HL-60 (cell line): Measurements from ENCODE around the gene DGAT2L6.

Experiments
- DNase-seq, 2 experiments: peaks; one replicate each; pipeline ENCODE4 v3.0.0-alpha.2; 2010 to 2020; ENCODE audit warnings: low read depth in 1 of 2, low spot score in 1 of 2
- H3K27ac ChIP-seq: fragments of 250-450 bp; sonication (Bioruptor Pico); replicated peaks from 2 replicates; pipeline ENCODE4 v1.5.1; 2020; ENCODE audit warnings: mild to moderate bottlenecking, moderate library complexity
- H3K27me3 ChIP-seq: fragments of 250-450 bp; sonication (Bioruptor Pico); 2 replicates; pipeline ENCODE4 v1.5.1; 2021; ENCODE audit warnings: mild to moderate bottlenecking, moderate library complexity; ENCODE audit not compliant: insufficient read depth, poor library complexity, severe bottlenecking
- H3K4me3 ChIP-seq: replicated peaks from 2 replicates; pipeline ENCODE4 v1.5.1; 2011; ENCODE audit warnings: mild to moderate bottlenecking, control low read depth, low read length; ENCODE audit not compliant: insufficient read depth
- GABPA ChIP-seq: IDR thresholded peaks from 2 replicates; pipeline ENCODE4 v1.6.1; 2012; ENCODE audit warnings: low read depth
- POLR2AphosphoS5 ChIP-seq: IDR thresholded peaks from 2 replicates; pipeline ENCODE4 v1.6.1; 2012; ENCODE audit warnings: low read depth
- SPI1 ChIP-seq: IDR thresholded peaks from 2 replicates; pipeline ENCODE4 v1.6.1; 2012; ENCODE audit warnings: low read depth, mild to moderate bottlenecking, borderline replicate concordance
- TF ChIP-seq, protein P1 (sequence below): IDR thresholded peaks from 2 replicates; pipeline ENCODE4 v1.6.1; 2012; ENCODE audit warnings: low read depth; ENCODE audit not compliant: insufficient replicate concordance
- TF ChIP-seq, protein P2 (sequence below): IDR thresholded peaks from one replicate; pipeline ENCODE4 v1.5.1; 2011; ENCODE audit warnings: low read length, control low read depth, inconsistent platforms; ENCODE audit not compliant: insufficient read depth

Gene DGAT2L6

DNA sequence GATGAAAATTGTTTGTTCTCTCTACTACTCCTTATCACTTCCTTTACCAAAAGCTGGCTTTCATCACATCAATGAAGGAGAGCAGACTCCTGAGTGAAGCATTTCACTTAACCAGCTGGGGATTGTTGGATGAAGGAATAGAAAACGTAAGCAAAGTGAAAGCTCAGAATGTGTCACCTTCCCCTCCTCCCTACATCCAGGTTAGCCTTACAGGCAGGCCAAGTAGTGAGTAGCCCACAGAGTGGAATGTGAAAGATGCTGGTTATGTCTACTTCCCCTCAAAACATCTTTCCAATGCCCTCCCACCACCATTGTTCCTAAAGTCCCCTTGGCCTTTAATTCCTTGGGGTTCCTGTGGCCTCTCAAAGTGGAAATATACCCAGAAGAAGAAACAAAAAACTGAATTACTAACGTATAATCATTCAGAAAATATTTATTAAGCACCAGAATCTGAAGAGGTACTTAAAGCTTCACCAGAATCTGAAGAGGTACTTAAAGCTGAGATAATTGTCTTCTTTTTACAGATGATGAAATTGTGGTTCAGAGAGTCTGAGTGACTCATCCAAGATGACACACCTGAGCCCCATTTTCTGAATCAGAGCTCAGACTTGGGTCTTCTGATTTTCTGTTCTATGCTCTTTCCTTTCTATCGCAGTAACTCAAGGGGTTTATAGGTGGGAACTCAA is 76.2 kb downstream of the DGAT2L6 start:
- Histone ChIP-seq H3K4me3 (no peak overlapping the region), H3K27ac (no peak overlapping the region), H3K27me3 (no peaks in the 10 kb centered on the region)
- TF ChIP-seq GABPA = no peak
- TF ChIP-seq SPI1 = no peak
- TF ChIP-seq, protein P1, sequence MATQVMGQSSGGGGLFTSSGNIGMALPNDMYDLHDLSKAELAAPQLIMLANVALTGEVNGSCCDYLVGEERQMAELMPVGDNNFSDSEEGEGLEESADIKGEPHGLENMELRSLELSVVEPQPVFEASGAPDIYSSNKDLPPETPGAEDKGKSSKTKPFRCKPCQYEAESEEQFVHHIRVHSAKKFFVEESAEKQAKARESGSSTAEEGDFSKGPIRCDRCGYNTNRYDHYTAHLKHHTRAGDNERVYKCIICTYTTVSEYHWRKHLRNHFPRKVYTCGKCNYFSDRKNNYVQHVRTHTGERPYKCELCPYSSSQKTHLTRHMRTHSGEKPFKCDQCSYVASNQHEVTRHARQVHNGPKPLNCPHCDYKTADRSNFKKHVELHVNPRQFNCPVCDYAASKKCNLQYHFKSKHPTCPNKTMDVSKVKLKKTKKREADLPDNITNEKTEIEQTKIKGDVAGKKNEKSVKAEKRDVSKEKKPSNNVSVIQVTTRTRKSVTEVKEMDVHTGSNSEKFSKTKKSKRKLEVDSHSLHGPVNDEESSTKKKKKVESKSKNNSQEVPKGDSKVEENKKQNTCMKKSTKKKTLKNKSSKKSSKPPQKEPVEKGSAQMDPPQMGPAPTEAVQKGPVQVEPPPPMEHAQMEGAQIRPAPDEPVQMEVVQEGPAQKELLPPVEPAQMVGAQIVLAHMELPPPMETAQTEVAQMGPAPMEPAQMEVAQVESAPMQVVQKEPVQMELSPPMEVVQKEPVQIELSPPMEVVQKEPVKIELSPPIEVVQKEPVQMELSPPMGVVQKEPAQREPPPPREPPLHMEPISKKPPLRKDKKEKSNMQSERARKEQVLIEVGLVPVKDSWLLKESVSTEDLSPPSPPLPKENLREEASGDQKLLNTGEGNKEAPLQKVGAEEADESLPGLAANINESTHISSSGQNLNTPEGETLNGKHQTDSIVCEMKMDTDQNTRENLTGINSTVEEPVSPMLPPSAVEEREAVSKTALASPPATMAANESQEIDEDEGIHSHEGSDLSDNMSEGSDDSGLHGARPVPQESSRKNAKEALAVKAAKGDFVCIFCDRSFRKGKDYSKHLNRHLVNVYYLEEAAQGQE = no peak
- TF ChIP-seq, protein P2, sequence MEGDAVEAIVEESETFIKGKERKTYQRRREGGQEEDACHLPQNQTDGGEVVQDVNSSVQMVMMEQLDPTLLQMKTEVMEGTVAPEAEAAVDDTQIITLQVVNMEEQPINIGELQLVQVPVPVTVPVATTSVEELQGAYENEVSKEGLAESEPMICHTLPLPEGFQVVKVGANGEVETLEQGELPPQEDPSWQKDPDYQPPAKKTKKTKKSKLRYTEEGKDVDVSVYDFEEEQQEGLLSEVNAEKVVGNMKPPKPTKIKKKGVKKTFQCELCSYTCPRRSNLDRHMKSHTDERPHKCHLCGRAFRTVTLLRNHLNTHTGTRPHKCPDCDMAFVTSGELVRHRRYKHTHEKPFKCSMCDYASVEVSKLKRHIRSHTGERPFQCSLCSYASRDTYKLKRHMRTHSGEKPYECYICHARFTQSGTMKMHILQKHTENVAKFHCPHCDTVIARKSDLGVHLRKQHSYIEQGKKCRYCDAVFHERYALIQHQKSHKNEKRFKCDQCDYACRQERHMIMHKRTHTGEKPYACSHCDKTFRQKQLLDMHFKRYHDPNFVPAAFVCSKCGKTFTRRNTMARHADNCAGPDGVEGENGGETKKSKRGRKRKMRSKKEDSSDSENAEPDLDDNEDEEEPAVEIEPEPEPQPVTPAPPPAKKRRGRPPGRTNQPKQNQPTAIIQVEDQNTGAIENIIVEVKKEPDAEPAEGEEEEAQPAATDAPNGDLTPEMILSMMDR = no peak
- TF ChIP-seq POLR2AphosphoS5 = no peak
- DNase-seq = no peak

DNA sequence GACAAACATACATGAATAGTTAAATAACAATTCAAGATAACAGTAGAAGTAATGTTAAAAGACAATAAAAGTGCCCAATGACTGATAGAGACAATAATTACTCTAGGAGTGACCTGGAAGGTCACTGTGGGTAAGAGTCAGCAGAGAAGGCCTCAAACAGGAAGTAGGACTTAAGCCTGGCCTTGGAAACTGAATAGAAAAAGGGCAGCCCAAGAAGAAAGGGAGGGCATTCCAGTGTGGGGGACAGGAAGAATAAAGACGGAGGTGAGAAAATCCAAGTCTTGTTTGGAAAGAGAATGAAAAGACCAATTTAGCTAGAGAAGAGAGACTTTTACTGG is 76.7 kb downstream of the DGAT2L6 start:
- no peak overlapping the region for H3K27ac ChIP-seq
- TF ChIP-seq GABPA (no peak), SPI1 (no peak), POLR2AphosphoS5 (no peak)
- TF ChIP-seq, protein P2 = no peak
- TF ChIP-seq, protein P1 = no peak

DNA sequence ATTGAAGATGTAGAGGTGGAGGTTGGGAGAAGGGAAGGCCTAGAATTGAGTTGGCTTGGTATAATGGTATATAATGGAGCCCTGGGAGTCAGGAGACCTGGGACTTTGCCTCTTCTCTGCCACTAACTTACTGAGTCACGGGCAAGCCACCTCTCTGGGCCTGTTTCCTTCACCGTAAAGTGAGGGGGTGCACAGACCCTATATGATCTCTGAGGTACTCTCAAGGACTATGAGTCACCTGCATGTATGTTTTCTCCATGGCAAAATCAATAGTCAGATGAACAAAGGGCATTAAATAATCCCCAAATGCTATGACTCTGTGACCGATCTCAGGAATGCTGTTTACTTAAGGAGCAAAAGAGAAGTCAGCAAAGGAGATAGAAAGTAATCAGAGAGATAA is 77.6 kb downstream of the DGAT2L6 start:
- TF ChIP-seq GABPA = no peak
- no peak for TF ChIP-seq POLR2AphosphoS5
- TF ChIP-seq, protein P2 = no peak
- TF ChIP-seq, protein P1 = no peak
- TF ChIP-seq SPI1 = no peak
- no peak overlapping the region for H3K4me3 ChIP-seq
- no peaks in the 10 kb centered on the region for H3K27me3 ChIP-seq
- DNase-seq = no peak
- H3K27ac ChIP-seq = no peak overlapping the region

More for the DNA sequence above, 76.7 kb downstream of the DGAT2L6 start:
- Histone ChIP-seq H3K4me3 (no peak overlapping the region), H3K27me3 (no peaks in the 10 kb centered on the region)
- DNase-seq = no peak
